Measurements from ENCODE around the gene DYNC1LI1.
A peak's percentile ranks its signal among the peaks of the same experiment; 100 is the strongest.

Gene DYNC1LI1

GRCh38 chr3:32492684-32493436, 77.8 kb downstream of the DYNC1LI1 start:
- DNase-seq (ENCODE audit: low read depth): peak; percentile 78

- DNase-seq (ENCODE audit: low read depth): no peak
These were observed 82.1 kb downstream of the DYNC1LI1 start for GRCh38 chr3:32488474-32489008.

GRCh38 chr3:32487781-32488473, 82.7 kb downstream of the DYNC1LI1 start:
- no peak for DNase-seq (ENCODE audit: low read depth)

- no peak for DNase-seq (ENCODE audit: low read depth)
These were observed 86.2 kb downstream of the DYNC1LI1 start for GRCh38 chr3:32484436-32484835.

GRCh38 chr3:32483772-32484171, 86.9 kb downstream of the DYNC1LI1 start:
- no peak for DNase-seq (ENCODE audit: low read depth)

- no peak for DNase-seq (ENCODE audit: low read depth)
These were observed 88.0 kb downstream of the DYNC1LI1 start for GRCh38 chr3:32482693-32483092.

GRCh38 chr3:32481791-32482631, 88.6 kb downstream of the DYNC1LI1 start:
- peak; percentile 10 for DNase-seq (ENCODE audit: low read depth)

- DNase-seq (ENCODE audit: low read depth): peak; percentile 25
These were observed 90.1 kb downstream of the DYNC1LI1 start for GRCh38 chr3:32480604-32481003.

All from EH (cell line).